DND-41 (cell line): Measurements from ENCODE around the gene CANX.
"Not testable (repeated sequence)": the region's sequence is repeated elsewhere in the genome, so short reads cannot be mapped to it uniquely, and the experiment has no call there.

Source experiments
- ATAC-seq: fragments of 200-7000 bp; cut with Tn5 transposase; 3 replicates; pipeline ENCODE4 v1.9.1; 2021; ENCODE audit warnings: low read depth; ENCODE audit not compliant: insufficient read depth
- DNase-seq: peaks from one replicate; pipeline ENCODE4 v3.0.0-alpha.2; 2020
- H2AFZ ChIP-seq: 2 replicates; pipeline ENCODE4 v1.6.0; 2012; ENCODE audit warnings: low read depth, low read length
- H3K27ac ChIP-seq: 2 replicates; pipeline ENCODE4 v1.5.1; 2012; ENCODE audit warnings: low read length, inconsistent platforms
- H3K27me3 ChIP-seq: fragments of 200-600 bp; sonication (generic); 2 replicates; pipeline ENCODE4 v1.6.0; 2012; ENCODE audit warnings: low read length, mild to moderate bottlenecking, inconsistent platforms; ENCODE audit not compliant: insufficient read depth, poor library complexity
- H3K36me3 ChIP-seq: 2 replicates; pipeline ENCODE4 v1.5.1; 2012; ENCODE audit warnings: low read length, inconsistent platforms; ENCODE audit not compliant: insufficient read depth
- H3K4me1 ChIP-seq: 2 replicates; pipeline ENCODE4 v1.5.1; 2012; ENCODE audit warnings: mild to moderate bottlenecking, low read length; ENCODE audit not compliant: insufficient read depth
- H3K4me2 ChIP-seq: 2 replicates; pipeline ENCODE4 v1.6.0; 2012; ENCODE audit warnings: mild to moderate bottlenecking, moderate library complexity, low read length, inconsistent platforms; ENCODE audit not compliant: insufficient read depth
- H3K4me3 ChIP-seq, 2 experiments: fragments of 200-600 bp in 1 of 2; shearing (Covaris generic) in 1 of 2; 2 replicates each; pipeline ENCODE4 v1.5.1; 2012 to 2016; ENCODE audit warnings: inconsistent platforms in 2 of 2, low read length in 2 of 2, mild to moderate bottlenecking in 2 of 2, low read depth in 1 of 2, moderate library complexity in 1 of 2
- H3K79me2 ChIP-seq: 2 replicates; pipeline ENCODE4 v1.6.0; 2012; ENCODE audit warnings: low read length, inconsistent platforms; ENCODE audit not compliant: insufficient read depth
- H3K9ac ChIP-seq: 2 replicates; pipeline ENCODE4 v1.6.0; 2012; ENCODE audit warnings: low read depth, mild to moderate bottlenecking, inconsistent platforms, low read length, moderate library complexity
- H3K9me3 ChIP-seq: 2 replicates; pipeline ENCODE4 v1.5.1; 2012; ENCODE audit warnings: low read length, moderate library complexity, mild to moderate bottlenecking, inconsistent platforms; ENCODE audit not compliant: insufficient read depth, severe bottlenecking
- H4K20me1 ChIP-seq: 2 replicates; pipeline ENCODE4 v1.6.0; 2012; ENCODE audit warnings: low read length; ENCODE audit not compliant: insufficient read depth
- CTCF ChIP-seq: IDR thresholded peaks from 2 replicates; pipeline ENCODE4 v1.5.1; 2012; ENCODE audit warnings: borderline replicate concordance, low read length, moderate library complexity, mild to moderate bottlenecking; ENCODE audit not compliant: poor library complexity, severe bottlenecking; ENCODE audit errors: extremely low read depth
- EZH2 ChIP-seq: IDR thresholded peaks from 3 replicates; pipeline ENCODE4 v1.6.1; 2012; ENCODE audit warnings: borderline replicate concordance, low read depth, mild to moderate bottlenecking, moderate library complexity, low read length, inconsistent platforms; ENCODE audit not compliant: severe bottlenecking

The CANX gene

DNA sequence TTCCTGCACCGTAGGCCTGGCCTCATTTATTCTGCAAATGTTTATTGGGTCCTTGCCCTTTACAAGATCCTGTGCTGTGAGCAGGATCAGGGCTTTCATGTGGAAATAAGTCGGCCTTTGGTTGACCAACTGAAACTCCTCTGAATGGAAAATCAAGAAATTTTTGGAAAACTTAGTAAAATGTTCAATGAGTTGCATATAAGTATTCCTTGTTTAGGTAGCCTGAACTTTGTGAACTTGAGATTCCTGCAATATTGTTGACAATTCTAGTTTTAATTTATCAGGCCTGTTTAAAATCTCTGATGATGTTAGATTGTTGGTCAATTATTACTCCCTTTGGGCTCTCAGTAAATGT, 35.0 kb downstream of the CANX start:
- peak overlapping the region; percentile 72 for H3K4me2 ChIP-seq
- DNase-seq (no peak), ATAC-seq (no peak)
- peak overlapping the region; percentile 85 for H2AFZ ChIP-seq
- H3K4me3 ChIP-seq, result peak overlapping the region; percentile 90 to 92
- peaks cover 44% of the 10 kb centered on the region for H4K20me1 ChIP-seq
- H3K9me3 ChIP-seq, result no peaks in the 10 kb centered on the region
- H3K4me1 ChIP-seq, result peaks cover 54% of the 10 kb centered on the region
- peaks cover 43% of the 10 kb centered on the region for H3K36me3 ChIP-seq
- TF ChIP-seq EZH2 (no peak), CTCF (no peak)
- H3K79me2 ChIP-seq, result peaks cover 61% of the 10 kb centered on the region
- no peaks in the 10 kb centered on the region for H3K27me3 ChIP-seq
- H3K27ac ChIP-seq, result peak overlapping the region; percentile 76
- H3K9ac ChIP-seq, result peak overlapping the region; percentile 93

GRCh38 chr5:179734536-179735164, 35.9 kb downstream of the CANX start:
- peak overlapping the region; percentile 90 to 92; a peak in 3 of 4 replicates for H3K4me3 ChIP-seq
- TF ChIP-seq CTCF, result no peak
- no peak for TF ChIP-seq EZH2
- H3K9ac ChIP-seq, result peak overlapping the region; percentile 93

DNA sequence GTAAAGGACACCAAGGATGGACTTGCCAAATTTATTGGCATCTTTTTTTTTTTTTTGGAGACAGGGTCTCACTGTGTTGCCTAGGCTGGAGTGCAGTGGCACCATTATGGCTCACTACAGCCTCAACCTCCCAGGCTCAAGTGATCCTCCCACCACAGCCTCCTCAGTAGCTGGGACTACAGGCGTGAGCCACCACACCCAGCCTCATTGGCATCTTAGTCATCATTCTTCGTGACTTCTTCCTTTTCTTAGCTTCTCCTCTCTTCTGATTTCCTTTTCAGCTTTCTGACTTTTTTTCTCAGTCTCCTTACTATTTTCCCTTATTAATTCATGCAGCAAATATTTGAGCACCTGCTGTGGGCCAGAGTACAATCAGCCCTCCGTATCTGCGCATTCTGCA, 40.0 kb downstream of the CANX start:
- Histone ChIP-seq H2AFZ (no peak overlapping the region), H4K20me1 (peaks cover 62% of the 10 kb centered on the region), H3K36me3 (peaks cover 39% of the 10 kb centered on the region), H3K4me3 (no peak overlapping the region), H3K27me3 (no peaks in the 10 kb centered on the region), H3K9me3 (no peaks in the 10 kb centered on the region), H3K4me2 (no peak overlapping the region; the same call in 1 of the 2 replicates), H3K9ac (no peak overlapping the region), H3K4me1 (peaks cover 42% of the 10 kb centered on the region), H3K27ac (no peak overlapping the region), H3K79me2 (peaks cover 98% of the 10 kb centered on the region)
- ATAC-seq, result no peak
- DNase-seq, result no peak
- TF ChIP-seq EZH2, result no peak
- TF ChIP-seq CTCF, result no peak

More at GRCh38 chr5:179734536-179735164, 35.9 kb downstream of the CANX start:
- peaks cover 52% of the 10 kb centered on the region for H4K20me1 ChIP-seq
- no peak for DNase-seq
- peaks cover 40% of the 10 kb centered on the region for H3K36me3 ChIP-seq
- H3K79me2 ChIP-seq, result peaks cover 70% of the 10 kb centered on the region
- no peaks in the 10 kb centered on the region for H3K27me3 ChIP-seq
- H2AFZ ChIP-seq, result no peak overlapping the region
- peaks cover 54% of the 10 kb centered on the region for H3K4me1 ChIP-seq
- peak overlapping the region; percentile 72 for H3K4me2 ChIP-seq
- peak overlapping the region; percentile 76; the same call in 1 of the 2 replicates for H3K27ac ChIP-seq
- H3K9me3 ChIP-seq, result no peaks in the 10 kb centered on the region
- ATAC-seq, result no peak

DNA sequence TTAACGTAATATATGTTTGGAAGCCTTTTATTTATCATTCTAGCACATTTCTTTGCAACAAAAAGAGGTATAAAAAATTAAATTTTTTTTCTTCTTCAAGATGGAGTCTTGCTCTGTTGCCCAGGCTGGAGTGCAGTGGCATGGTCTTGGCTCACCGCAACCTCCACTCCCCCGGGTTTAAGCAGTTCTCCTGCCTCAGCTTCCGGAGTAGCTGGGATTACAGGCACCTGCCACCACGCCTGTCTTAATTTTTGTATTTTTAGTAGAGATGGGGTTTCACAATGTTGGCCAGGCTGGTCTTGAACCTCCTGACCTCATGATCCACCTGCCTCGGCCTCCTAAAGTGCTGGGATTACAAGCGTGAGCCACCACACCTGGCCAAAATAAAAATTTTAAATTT, 45.3 kb downstream of the CANX start:
- H3K4me2 ChIP-seq, H3K27me3 ChIP-seq, H3K9me3 ChIP-seq, H2AFZ ChIP-seq, ATAC-seq, H3K9ac ChIP-seq, H3K4me3 ChIP-seq, H3K27ac ChIP-seq, H3K4me1 ChIP-seq, DNase-seq: not testable (repeated sequence)
- peaks cover 14% of the 10 kb centered on the region; the same call in 1 of the 2 replicates for H3K36me3 ChIP-seq
- H4K20me1 ChIP-seq, result peaks cover 40% of the 10 kb centered on the region
- H3K79me2 ChIP-seq, result peaks cover 97% of the 10 kb centered on the region
